Colonic mucosa (tissue), 4 donors: ENCODE data around the gene SHPK. TPM values are rescaled to one million over a fixed set of nuclear protein-coding genes. Genes with fewer than 3 reads are reported as not detected.

Source experiments
- DNase-seq: peaks from one replicate; pipeline ENCODE4 v3.0.0-alpha.2; 2020
- H3K27ac ChIP-seq: fragments of 200-600 bp; one replicate; pipeline ENCODE4 v1.8.0; 2021
- H3K27me3 ChIP-seq: fragments of 200-600 bp; one replicate; pipeline ENCODE4 v1.8.0; 2021
- H3K36me3 ChIP-seq: fragments of 200-600 bp; one replicate; pipeline ENCODE4 v1.8.0; 2021
- H3K4me1 ChIP-seq: fragments of 200-600 bp; one replicate; pipeline ENCODE4 v1.8.0; 2021; ENCODE audit warnings: mild to moderate bottlenecking
- H3K4me3 ChIP-seq: fragments of 200-600 bp; one replicate; pipeline ENCODE4 v1.8.0; 2021
- H3K9ac ChIP-seq, 2 donors: one replicate each; pipeline ENCODE4 v1.7.0; 2013; ENCODE audit warnings: control low read depth in 2 of 2, low read depth in 2 of 2, low read length in 2 of 2
- H3K9me3 ChIP-seq: fragments of 200-600 bp; one replicate; pipeline ENCODE4 v1.8.0; 2021
- intact Hi-C: fragments of 100-400 bp; cut with DNase I; formaldehyde crosslinking; loops from one replicate; pipeline ENCODE4 v1.14.1; 2022
- total RNA-seq, 2 donors: library from RNA; stranded (reverse); fragmentation: NEBNext Ultra II Directional in 1 of 2; extraction: Animal tissue kit (Norgen Biotek cat#: 25700) in 1 of 2; gene quantifications; one replicate each; pipeline ENCODE4 v1.2.1, GENCODE V29; 2021
- TF ChIP-seq, protein P1 (sequence below): fragments of 200-600 bp; IDR thresholded peaks from one replicate; pipeline ENCODE4 v1.8.0; 2022; ENCODE audit warnings: antibody characterized with exemption, mild to moderate bottlenecking
- donor health status: healthy.
- donor health status: DM: no; HTN: no; CAD: no.
- donor health status: DM: no; HTN: no; CAD: no.

The SHPK gene
- total RNA-seq, 2 donors from 2014 or later = 21.5 to 23.5 TPM

GRCh38 chr17:3655766-3656165, 19.7 kb upstream of the SHPK start:
- intact Hi-C loops = no loop called here
- no peaks in the 10 kb centered on the region for H3K36me3 ChIP-seq
- no peaks in the 10 kb centered on the region for H3K27me3 ChIP-seq
- H3K4me3 ChIP-seq = no peak overlapping the region
- no peak overlapping the region for H3K27ac ChIP-seq
- DNase-seq = no peak
- no peaks in the 10 kb centered on the region for H3K9me3 ChIP-seq
- H3K4me1 ChIP-seq = no peaks in the 10 kb centered on the region
- no peak overlapping the region for H3K9ac ChIP-seq
- TF ChIP-seq, protein P1, sequence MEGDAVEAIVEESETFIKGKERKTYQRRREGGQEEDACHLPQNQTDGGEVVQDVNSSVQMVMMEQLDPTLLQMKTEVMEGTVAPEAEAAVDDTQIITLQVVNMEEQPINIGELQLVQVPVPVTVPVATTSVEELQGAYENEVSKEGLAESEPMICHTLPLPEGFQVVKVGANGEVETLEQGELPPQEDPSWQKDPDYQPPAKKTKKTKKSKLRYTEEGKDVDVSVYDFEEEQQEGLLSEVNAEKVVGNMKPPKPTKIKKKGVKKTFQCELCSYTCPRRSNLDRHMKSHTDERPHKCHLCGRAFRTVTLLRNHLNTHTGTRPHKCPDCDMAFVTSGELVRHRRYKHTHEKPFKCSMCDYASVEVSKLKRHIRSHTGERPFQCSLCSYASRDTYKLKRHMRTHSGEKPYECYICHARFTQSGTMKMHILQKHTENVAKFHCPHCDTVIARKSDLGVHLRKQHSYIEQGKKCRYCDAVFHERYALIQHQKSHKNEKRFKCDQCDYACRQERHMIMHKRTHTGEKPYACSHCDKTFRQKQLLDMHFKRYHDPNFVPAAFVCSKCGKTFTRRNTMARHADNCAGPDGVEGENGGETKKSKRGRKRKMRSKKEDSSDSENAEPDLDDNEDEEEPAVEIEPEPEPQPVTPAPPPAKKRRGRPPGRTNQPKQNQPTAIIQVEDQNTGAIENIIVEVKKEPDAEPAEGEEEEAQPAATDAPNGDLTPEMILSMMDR = no peak

DNA sequence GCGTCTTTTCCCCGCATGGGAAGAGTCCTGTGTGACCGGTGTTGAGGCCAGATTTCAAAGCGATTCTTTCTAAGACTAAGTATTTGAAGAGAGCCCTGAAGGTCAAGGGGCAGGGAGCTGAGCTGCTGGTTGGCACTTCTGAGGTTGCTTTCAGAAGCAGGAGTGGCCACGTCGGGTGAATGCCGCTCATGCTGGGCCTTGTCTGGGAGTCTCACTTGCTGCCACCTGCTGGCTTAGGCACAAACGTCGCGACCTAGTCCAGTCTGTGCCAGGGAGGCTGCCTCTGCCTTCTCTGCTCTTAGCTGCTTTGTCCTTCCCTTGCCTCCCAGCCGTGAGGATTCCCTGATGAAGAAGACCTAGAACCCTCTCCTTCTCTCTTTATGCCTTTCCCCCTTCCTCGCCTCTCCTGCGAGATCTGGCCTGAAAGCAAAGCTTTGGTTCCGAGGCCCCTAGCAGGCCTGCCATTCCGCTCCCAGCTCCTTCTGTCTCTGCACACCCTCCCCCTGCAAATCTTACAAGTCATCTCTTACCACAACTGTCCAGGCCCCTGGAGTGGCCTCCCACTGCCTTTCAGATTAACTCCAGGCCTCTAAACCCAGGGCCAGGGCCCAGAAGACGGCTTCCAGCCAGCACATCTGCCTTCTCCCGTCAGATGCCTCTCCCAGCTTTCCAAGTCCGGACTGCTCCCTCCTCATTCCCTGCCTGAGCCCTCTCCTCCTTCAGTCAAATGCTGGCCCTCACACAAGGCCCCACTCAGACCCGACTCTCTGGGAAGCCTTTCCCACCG, 11.9 kb upstream of the SHPK start:
- Histone ChIP-seq H3K27me3 (no peaks in the 10 kb centered on the region), H3K4me1 (no peaks in the 10 kb centered on the region), H3K4me3 (no peak overlapping the region), H3K27ac (no peak overlapping the region), H3K36me3 (no peaks in the 10 kb centered on the region), H3K9me3 (no peaks in the 10 kb centered on the region), H3K9ac (no peak overlapping the region)
- TF ChIP-seq, protein P1 = peak; percentile 41
- peak; percentile 51 for DNase-seq
- intact Hi-C loops = loop anchor here (5.0 to 10.0 kb wide), 2 partner anchors 113 to 601 kb away; no protein-coding TSS in a partner anchor

DNA sequence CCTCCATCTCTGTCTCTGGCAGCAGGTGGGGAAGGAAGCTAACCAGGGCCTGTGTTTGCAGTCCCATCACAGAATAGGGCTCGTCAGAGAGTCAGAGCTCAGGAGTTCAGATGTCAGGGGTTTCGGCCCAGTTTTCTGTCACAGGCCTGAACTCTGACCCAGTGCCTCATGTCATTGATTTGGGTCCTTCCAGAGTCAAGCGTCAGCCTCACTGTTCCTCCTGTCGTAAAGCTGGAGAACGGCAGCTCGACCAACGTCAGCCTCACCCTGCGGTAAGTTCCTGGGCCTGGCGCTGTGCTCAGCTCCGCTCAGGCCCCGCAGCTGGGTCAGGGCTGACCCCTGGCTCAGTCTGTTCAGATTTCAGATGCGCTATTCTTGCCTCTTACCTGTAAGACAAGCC, 11.2 kb upstream of the SHPK start:
- H3K27me3 ChIP-seq = no peaks in the 10 kb centered on the region
- no peak for DNase-seq
- H3K36me3 ChIP-seq = no peaks in the 10 kb centered on the region
- H3K4me1 ChIP-seq = no peaks in the 10 kb centered on the region
- H3K27ac ChIP-seq = no peak overlapping the region
- no peak overlapping the region for H3K4me3 ChIP-seq
- H3K9ac ChIP-seq = no peak overlapping the region
- TF ChIP-seq, protein P1 = no peak
- no peaks in the 10 kb centered on the region for H3K9me3 ChIP-seq
- intact Hi-C loops = loop anchor here (5.0 to 10.0 kb wide), 2 partner anchors 112 to 600 kb away; no protein-coding TSS in a partner anchor

- intact Hi-C loops = loop anchor here (5.0 to 10.0 kb wide), 2 partner anchors 111 to 598 kb away; no protein-coding TSS in a partner anchor
- Histone ChIP-seq H3K36me3 (no peaks in the 10 kb centered on the region), H3K27me3 (no peaks in the 10 kb centered on the region), H3K9me3 (no peaks in the 10 kb centered on the region), H3K27ac (no peak overlapping the region), H3K4me3 (no peak overlapping the region), H3K9ac (no peak overlapping the region), H3K4me1 (no peaks in the 10 kb centered on the region)
- DNase-seq = no peak
- TF ChIP-seq, protein P1 = no peak
These were observed 9.3 kb upstream of the SHPK start for GRCh38 chr17:3645310-3645709.

DNA sequence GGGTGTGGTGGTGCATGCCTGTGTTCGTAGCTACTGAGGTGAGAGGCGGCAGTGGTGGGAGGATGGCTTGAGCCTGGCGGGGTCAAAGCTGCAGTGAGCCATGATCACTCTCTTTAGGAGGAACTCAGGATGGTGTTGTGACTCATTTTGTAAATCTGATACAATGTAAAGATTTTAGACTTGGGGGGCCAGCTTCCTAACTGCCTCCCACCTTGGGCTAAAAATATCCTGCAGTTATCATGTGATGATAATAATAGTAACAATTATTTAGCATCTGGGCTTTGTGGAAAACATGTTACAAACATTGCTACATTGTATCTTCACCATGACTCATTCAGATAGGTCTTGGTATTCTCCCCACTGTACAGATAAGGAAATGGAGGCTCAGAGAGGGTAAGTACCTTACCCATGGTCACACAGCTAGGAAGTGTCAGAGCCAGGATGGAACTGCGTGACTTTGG, 7.9 kb upstream of the SHPK start:
- TF ChIP-seq, protein P1 = no peak

More for the DNA sequence above, 7.9 kb upstream of the SHPK start:
- no peaks in the 10 kb centered on the region for H3K36me3 ChIP-seq
- no peak overlapping the region for H3K4me3 ChIP-seq
- no peaks in the 10 kb centered on the region for H3K9me3 ChIP-seq
- H3K4me1 ChIP-seq = no peaks in the 10 kb centered on the region
- DNase-seq = no peak
- intact Hi-C loops = loop anchor here (10.0 kb wide), 1 partner anchor 109 kb away; no protein-coding TSS in a partner anchor
- H3K27ac ChIP-seq = no peak overlapping the region
- H3K9ac ChIP-seq = no peak overlapping the region
- no peaks in the 10 kb centered on the region for H3K27me3 ChIP-seq
